A673 (cell line): ENCODE data around the gene HOXA6.

Experiments
- CTCF ChIP-seq: fragments of 300-800, 200-600 bp; sonication (generic); conservative IDR thresholded peaks from 2 replicates; pipeline ENCODE4 v1.5.1; 2017; ENCODE audit warnings: low read depth, mild to moderate bottlenecking, antibody characterized with exemption, low read length, moderate library complexity, mixed read lengths
- EZH2 ChIP-seq: fragments of 200-600 bp; sonication (generic); IDR thresholded peaks from 2 replicates; pipeline ENCODE4 v1.6.1; 2017; ENCODE audit warnings: borderline replicate concordance, low read depth, mild to moderate bottlenecking, mixed read lengths, antibody characterized with exemption, low read length; ENCODE audit not compliant: poor library complexity, severe bottlenecking

- no peak for TF ChIP-seq CTCF
- peak; percentile 84 for TF ChIP-seq EZH2
Measured at GRCh38 chr7:27142580-27143022, 5.0 kb downstream of the HOXA6 start.
